ENCODE data around the gene ARHGAP21.

Gene ARHGAP21

GRCh38 chr10:24579906-24580305, 143.8 kb downstream of the ARHGAP21 start:
- Histone ChIP-seq H3K27ac (ENCODE audit: low read length) (no peak overlapping the region), H3K36me3 (replicated peaks; ENCODE audit: insufficient read depth, low read length) (no peaks in the 10 kb centered on the region), H3K4me3 (ENCODE audit: low read length) (no peak overlapping the region), H2AFZ (ENCODE audit: low read length) (no peak overlapping the region), H3K9ac (ENCODE audit: low read length) (no peak overlapping the region), H4K20me1 (ENCODE audit: insufficient read depth, low read length) (no peaks in the 10 kb centered on the region), H3F3A (ENCODE audit: insufficient read depth, low read length) (no peaks in the 10 kb centered on the region), H3K9me2 (replicated peaks; ENCODE audit: insufficient read depth, low read length) (no peaks in the 10 kb centered on the region), H3K4me2 (ENCODE audit: low read depth, low read length) (no peak overlapping the region), H3K9me3 (replicated peaks; ENCODE audit: insufficient read depth, low read length) (no peaks in the 10 kb centered on the region), H3K4me1 (ENCODE audit: low read length) (no peaks in the 10 kb centered on the region), H3K79me2 (ENCODE audit: low read length) (no peaks in the 10 kb centered on the region), H3K27me3 (replicated peaks; ENCODE audit: insufficient read depth, low read length) (no peaks in the 10 kb centered on the region)
- no peak for DNase-seq
- no peak for TF ChIP-seq EZH2 (optimal IDR thresholded peaks at IDR 0.05; ENCODE audit: low read depth, low read length)
- TF ChIP-seq, protein P1, sequence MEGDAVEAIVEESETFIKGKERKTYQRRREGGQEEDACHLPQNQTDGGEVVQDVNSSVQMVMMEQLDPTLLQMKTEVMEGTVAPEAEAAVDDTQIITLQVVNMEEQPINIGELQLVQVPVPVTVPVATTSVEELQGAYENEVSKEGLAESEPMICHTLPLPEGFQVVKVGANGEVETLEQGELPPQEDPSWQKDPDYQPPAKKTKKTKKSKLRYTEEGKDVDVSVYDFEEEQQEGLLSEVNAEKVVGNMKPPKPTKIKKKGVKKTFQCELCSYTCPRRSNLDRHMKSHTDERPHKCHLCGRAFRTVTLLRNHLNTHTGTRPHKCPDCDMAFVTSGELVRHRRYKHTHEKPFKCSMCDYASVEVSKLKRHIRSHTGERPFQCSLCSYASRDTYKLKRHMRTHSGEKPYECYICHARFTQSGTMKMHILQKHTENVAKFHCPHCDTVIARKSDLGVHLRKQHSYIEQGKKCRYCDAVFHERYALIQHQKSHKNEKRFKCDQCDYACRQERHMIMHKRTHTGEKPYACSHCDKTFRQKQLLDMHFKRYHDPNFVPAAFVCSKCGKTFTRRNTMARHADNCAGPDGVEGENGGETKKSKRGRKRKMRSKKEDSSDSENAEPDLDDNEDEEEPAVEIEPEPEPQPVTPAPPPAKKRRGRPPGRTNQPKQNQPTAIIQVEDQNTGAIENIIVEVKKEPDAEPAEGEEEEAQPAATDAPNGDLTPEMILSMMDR (IDR thresholded peaks at IDR 0.05; ENCODE audit: low read length), result no peak
- no peak for TF ChIP-seq EZH2phosphoT487 (IDR thresholded peaks at IDR 0.05; ENCODE audit: low read length)

DNA sequence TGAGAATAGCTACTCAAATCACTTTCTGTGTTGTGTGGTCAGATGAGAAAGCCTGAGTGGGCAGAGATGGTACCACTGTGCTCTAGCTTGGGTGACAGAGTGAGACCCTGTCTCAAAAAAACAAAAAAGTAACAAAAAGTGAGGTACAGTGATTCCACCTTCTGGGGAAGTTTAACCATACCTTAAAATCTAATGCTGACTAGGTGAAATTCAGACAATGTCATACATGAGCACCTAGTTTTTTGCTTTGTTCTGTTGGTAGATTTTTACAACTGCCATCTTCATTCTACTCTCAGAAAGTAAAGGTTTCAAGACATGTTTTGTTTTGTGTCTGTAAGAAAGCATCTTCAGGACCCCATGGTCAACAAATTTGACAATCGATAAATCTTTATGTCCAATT, 144.2 kb downstream of the ARHGAP21 start:
- Histone ChIP-seq H3F3A (ENCODE audit: insufficient read depth, low read length) (no peaks in the 10 kb centered on the region), H3K9me2 (replicated peaks; ENCODE audit: insufficient read depth, low read length) (no peaks in the 10 kb centered on the region), H3K27me3 (replicated peaks; ENCODE audit: insufficient read depth, low read length) (no peaks in the 10 kb centered on the region)

DNA sequence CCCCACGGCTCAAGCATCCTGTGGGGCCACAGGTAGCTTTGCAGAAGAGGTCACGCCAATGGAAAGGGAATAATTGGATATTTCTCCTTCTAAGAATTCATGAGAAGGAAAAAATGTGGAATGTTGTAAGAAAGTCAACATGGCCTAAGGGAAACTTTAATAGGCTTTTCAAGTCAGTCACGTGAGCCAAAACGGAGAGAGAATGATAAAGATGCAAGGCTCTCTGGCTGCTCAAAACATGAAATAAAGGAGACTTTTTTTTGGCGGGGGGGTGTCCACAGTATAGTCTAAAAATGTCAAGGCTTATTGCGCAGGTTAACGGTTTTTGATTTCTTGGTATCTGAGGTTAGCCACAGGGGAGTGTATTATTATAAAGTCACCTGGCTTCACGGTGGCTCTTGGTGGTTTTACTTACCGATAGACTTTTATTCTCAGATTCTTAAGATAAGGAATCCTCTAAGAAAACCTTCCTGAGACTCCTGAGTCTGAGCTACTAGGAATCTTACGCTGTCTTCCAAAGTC, 148.1 kb downstream of the ARHGAP21 start:
- Histone ChIP-seq H3K4me3 (ENCODE audit: low read length) (no peak overlapping the region), H4K20me1 (ENCODE audit: insufficient read depth, low read length) (no peaks in the 10 kb centered on the region), H3K4me2 (ENCODE audit: low read depth, low read length) (no peak overlapping the region), H3K9me3 (replicated peaks; ENCODE audit: insufficient read depth, low read length) (no peaks in the 10 kb centered on the region), H3K36me3 (replicated peaks; ENCODE audit: insufficient read depth, low read length) (no peaks in the 10 kb centered on the region), H2AFZ (ENCODE audit: low read length) (no peak overlapping the region), H3K27me3 (replicated peaks; ENCODE audit: insufficient read depth, low read length) (no peaks in the 10 kb centered on the region), H3K27ac (ENCODE audit: low read length) (no peak overlapping the region), H3F3A (ENCODE audit: insufficient read depth, low read length) (0 out of 2 replicates have a peak, but pooled peaks cover 2% of the 10 kb centered on the region), H3K79me2 (ENCODE audit: low read length) (no peaks in the 10 kb centered on the region), H3K4me1 (ENCODE audit: low read length) (no peaks in the 10 kb centered on the region), H3K9ac (ENCODE audit: low read length) (no peak overlapping the region), H3K9me2 (replicated peaks; ENCODE audit: insufficient read depth, low read length) (no peaks in the 10 kb centered on the region)
- TF ChIP-seq EZH2phosphoT487 (IDR thresholded peaks at IDR 0.05; ENCODE audit: low read length) (no peak), EZH2 (optimal IDR thresholded peaks at IDR 0.05; ENCODE audit: low read depth, low read length) (no peak)
- TF ChIP-seq, protein P1 (IDR thresholded peaks at IDR 0.05; ENCODE audit: low read length), result no peak
- no peak for DNase-seq

More for the DNA sequence above, 144.2 kb downstream of the ARHGAP21 start:
- TF ChIP-seq EZH2 (optimal IDR thresholded peaks at IDR 0.05; ENCODE audit: low read depth, low read length), result no peak
- no peak for TF ChIP-seq EZH2phosphoT487 (IDR thresholded peaks at IDR 0.05; ENCODE audit: low read length)
- TF ChIP-seq, protein P1 (IDR thresholded peaks at IDR 0.05; ENCODE audit: low read length), result no peak
- Histone ChIP-seq H3K4me1 (ENCODE audit: low read length) (no peaks in the 10 kb centered on the region), H3K36me3 (replicated peaks; ENCODE audit: insufficient read depth, low read length) (no peaks in the 10 kb centered on the region), H3K79me2 (ENCODE audit: low read length) (no peaks in the 10 kb centered on the region), H3K4me3 (ENCODE audit: low read length) (no peak overlapping the region), H3K9ac (ENCODE audit: low read length) (no peak overlapping the region), H4K20me1 (ENCODE audit: insufficient read depth, low read length) (no peaks in the 10 kb centered on the region), H2AFZ (ENCODE audit: low read length) (no peak overlapping the region), H3K4me2 (ENCODE audit: low read depth, low read length) (no peak overlapping the region), H3K9me3 (replicated peaks; ENCODE audit: insufficient read depth, low read length) (no peaks in the 10 kb centered on the region), H3K27ac (ENCODE audit: low read length) (no peak overlapping the region)
- no peak for DNase-seq

Measured in MM.1S (cell line).